K562 (cell line): Measurements from ENCODE around the gene LMF2. TPM values are rescaled to one million over a fixed set of nuclear protein-coding genes. Genes with fewer than 3 reads are reported as not detected.

Source experiments
- ATAC-seq: fragments of 200-7000 bp; cut with Tn5 transposase; 3 replicates; pipeline ENCODE4 v1.9.1; 2020; ENCODE audit warnings: moderate library complexity
- BruUV-seq: library from RNA; stranded (reverse); fragments of 400-500 nt; replicated peaks from 2 replicates; lab custom pipeline; 2021; lab: Mats Ljungman, UMichigan
- CTCF ChIA-PET: fragments of 300-600 bp; formaldehyde crosslinking; extraction: SDS; loops from one replicate; lab custom pipeline; 2021; ENCODE audit warnings: low intra/inter-chr PET ratio; lab: Yijun Ruan, JAX
- POLR2A ChIA-PET: fragments of 300-600, 350-650 bp; sonication (Branson Sonifier 250); formaldehyde crosslinking; extraction: SDS; loops from one replicate; lab custom pipeline; 2021; ENCODE audit warnings: antibody characterized with exemption, inconsistent platforms; lab: Yijun Ruan, JAX
- DNase-seq, 4 experiments: peaks; one replicate each; pipeline versions ENCODE4 v3.0.0 to v3.0.0-alpha.2; 2011 to 2018; ENCODE audit warnings: low spot score in 3 of 4, mixed read lengths in 3 of 4; ENCODE audit errors: extremely low read depth in 1 of 4
- FAIRE-seq: peaks from 2 replicates; lab custom pipeline; 2011; peaks lifted over from hg19 to GRCh38; lab: Jason Lieb, UNC
- H2AFZ ChIP-seq: 2 replicates; pipeline ENCODE4 v1.6.0; 2011; ENCODE audit warnings: low read depth, low read length, control low read depth, inconsistent platforms
- H3K27ac ChIP-seq: fragments of 200-600 bp; 3 replicates; pipeline ENCODE4 v1.8.0; 2011; ENCODE audit warnings: low read depth, mild to moderate bottlenecking, control low read depth, inconsistent platforms, low read length, moderate library complexity, mixed read lengths; ENCODE audit errors: extremely low read depth
- H3K27me3 ChIP-seq, 2 experiments: fragments of 300-600 bp in 1 of 2; 2 replicates in 1 of 2; 3 replicates in 1 of 2; pipeline versions ENCODE4 v1.6.0 to v1.8.0; 2011; ENCODE audit warnings: inconsistent platforms in 2 of 2, low read length in 2 of 2, mild to moderate bottlenecking in 1 of 2, mixed read lengths in 1 of 2, moderate library complexity in 1 of 2; ENCODE audit not compliant: control insufficient read depth in 2 of 2, insufficient read depth in 2 of 2
- H3K36me3 ChIP-seq: fragments of 300-600 bp; 3 replicates; pipeline ENCODE4 v1.8.0; 2011; ENCODE audit warnings: mild to moderate bottlenecking, low read length, inconsistent platforms; ENCODE audit not compliant: control insufficient read depth, insufficient read depth
- H3K4me1 ChIP-seq, 2 experiments: fragments of 200-600 bp in 1 of 2; replicated peaks in 1 of 2; 2 replicates in 1 of 2; 3 replicates in 1 of 2; pipeline versions ENCODE4 v1.5.1 to v1.8.0; 2011; ENCODE audit warnings: inconsistent platforms in 2 of 2, low read length in 2 of 2, mild to moderate bottlenecking in 1 of 2, mixed read lengths in 1 of 2, moderate library complexity in 1 of 2; ENCODE audit not compliant: control insufficient read depth in 2 of 2, insufficient read depth in 2 of 2
- H3K4me2 ChIP-seq: 2 replicates; pipeline ENCODE4 v1.6.1; 2011; ENCODE audit warnings: low read length, control low read depth, inconsistent platforms, mixed read lengths; ENCODE audit not compliant: insufficient read depth
- H3K4me3 ChIP-seq: fragments of 200-600 bp; sonication (generic), shearing (Covaris generic); 2 replicates; pipeline ENCODE4 v1.5.1; 2016; ENCODE audit warnings: control low read depth, inconsistent platforms
- H3K79me2 ChIP-seq: fragments of 200-600 bp; 3 replicates; pipeline ENCODE4 v1.8.0; 2011; ENCODE audit warnings: low read length, inconsistent platforms; ENCODE audit not compliant: control insufficient read depth, insufficient read depth
- H3K9ac ChIP-seq, 2 experiments: 2 replicates each; pipeline versions ENCODE4 v1.6.0 to v1.6.1; 2011; ENCODE audit warnings: low read depth in 2 of 2, low read length in 2 of 2, control low read depth in 1 of 2, inconsistent platforms in 1 of 2, mild to moderate bottlenecking in 1 of 2, mixed read lengths in 1 of 2; ENCODE audit not compliant: insufficient read depth in 1 of 2
- H3K9me1 ChIP-seq: one replicate; pipeline ENCODE4 v1.6.0; 2011; ENCODE audit warnings: inconsistent platforms, mild to moderate bottlenecking, low read length, moderate library complexity; ENCODE audit not compliant: control insufficient read depth, insufficient read depth
- H3K9me3 ChIP-seq: replicated peaks from 2 replicates; pipeline ENCODE4 v1.5.1; 2011; ENCODE audit warnings: low read depth, low read length, inconsistent platforms; ENCODE audit not compliant: control insufficient read depth, insufficient read depth
- H4K20me1 ChIP-seq: replicated peaks from 2 replicates; pipeline ENCODE4 v1.6.1; 2011; ENCODE audit warnings: low read length, inconsistent platforms, mixed read lengths; ENCODE audit not compliant: control insufficient read depth, insufficient read depth
- L3MBTL2 ChIP-seq: fragments of 450-650 bp; IDR thresholded peaks from 2 replicates; pipeline ENCODE4 v1.6.1; 2016; ENCODE audit warnings: mild to moderate bottlenecking, moderate library complexity
- PHF20 ChIP-seq: fragments of 450-650 bp; IDR thresholded peaks from 2 replicates; pipeline ENCODE4 v1.6.1; 2018; ENCODE audit not compliant: partially characterized antibody
- ZBTB8A ChIP-seq: fragments of 450-650 bp; IDR thresholded peaks from 2 replicates; pipeline ENCODE4 v1.6.1; 2018; ENCODE audit warnings: mild to moderate bottlenecking, moderate library complexity; ENCODE audit not compliant: partially characterized antibody
- WGBS: fragments of 100-300 bp; shearing (Covaris generic); methylation state at CpG from one replicate; pipeline ENCODE4 v1.1.6; 2016; ENCODE audit warnings: low coverage, mixed read lengths; ENCODE audit not compliant: insufficient coverage; ENCODE audit errors: missing lambda C conversion rate; 5-methylcytosine and 5-hydroxymethylcytosine counted together
- in situ Hi-C: fragments of 300-500 bp; cut with MboI; formaldehyde crosslinking; loops from 4 replicates; pipeline ENCODE4 v1.15.0; 2018; ENCODE audit warnings: inconsistent platforms, mixed read lengths
- intact Hi-C: fragments of 100-400 bp; cut with micrococcal nuclease; formaldehyde crosslinking; loops from 2 replicates; pipeline ENCODE4 v1.14.2; 2022
- polyA plus RNA-seq, 8 experiments: library from polyadenylated mRNA; depleted of rRNA in 4 of 8; stranded (reverse) in 5 of 8; unstranded in 3 of 8; fragments of >200 nt; fragmentation: Nextera tagmentation in 2 of 8; fragmentation: Illumina TruSeq in 1 of 8; extraction: Ambion mirVana in 2 of 8; extraction: Trizol in 1 of 8; gene quantifications; 2 replicates each; pipeline versions ENCODE4 v1.2.1 to v1.2.3, GENCODE V29; 2011 to 2014; ENCODE audit warnings: inconsistent platforms in 1 of 8, missing spikeins in 1 of 8
- total RNA-seq, 7 experiments: library from RNA; depleted of rRNA in 6 of 7; stranded (reverse); fragments of >200 nt in 6 of 7; fragmentation: Illumina TruSeq in 2 of 7; extraction: Trizol in 2 of 7; gene quantifications; 2 replicates each; pipeline versions ENCODE4 v1.2.1 to v1.2.3, GENCODE V29; 2011 to 2021; ENCODE audit warnings: low replicate concordance in 1 of 7
- TF ChIP-seq, protein P1 (sequence below): fragments of 450-650 bp; IDR thresholded peaks from 2 replicates; pipeline ENCODE4 v1.6.1; 2018; ENCODE audit not compliant: partially characterized antibody
- TF ChIP-seq, protein P2 (sequence below), 2 experiments: IDR thresholded peaks; 2 replicates each; pipeline ENCODE4 v1.6.1; 2011; ENCODE audit warnings: borderline replicate concordance in 1 of 2, control low read depth in 1 of 2, low read depth in 1 of 2, low read length in 1 of 2, mild to moderate bottlenecking in 1 of 2, mixed read lengths in 1 of 2, moderate library complexity in 1 of 2; ENCODE audit not compliant: insufficient read depth in 1 of 2, insufficient read length in 1 of 2, poor library complexity in 1 of 2, severe bottlenecking in 1 of 2; ENCODE audit errors: extremely low read depth in 1 of 2

LMF2 gene
- total and polyA plus RNA-seq, 9 of the 15 experiments (the other 6 are each of a cell fraction or from before 2014, with no cell fraction given), result 0.08 to 37.1 (median 7.6) TPM

DNA sequence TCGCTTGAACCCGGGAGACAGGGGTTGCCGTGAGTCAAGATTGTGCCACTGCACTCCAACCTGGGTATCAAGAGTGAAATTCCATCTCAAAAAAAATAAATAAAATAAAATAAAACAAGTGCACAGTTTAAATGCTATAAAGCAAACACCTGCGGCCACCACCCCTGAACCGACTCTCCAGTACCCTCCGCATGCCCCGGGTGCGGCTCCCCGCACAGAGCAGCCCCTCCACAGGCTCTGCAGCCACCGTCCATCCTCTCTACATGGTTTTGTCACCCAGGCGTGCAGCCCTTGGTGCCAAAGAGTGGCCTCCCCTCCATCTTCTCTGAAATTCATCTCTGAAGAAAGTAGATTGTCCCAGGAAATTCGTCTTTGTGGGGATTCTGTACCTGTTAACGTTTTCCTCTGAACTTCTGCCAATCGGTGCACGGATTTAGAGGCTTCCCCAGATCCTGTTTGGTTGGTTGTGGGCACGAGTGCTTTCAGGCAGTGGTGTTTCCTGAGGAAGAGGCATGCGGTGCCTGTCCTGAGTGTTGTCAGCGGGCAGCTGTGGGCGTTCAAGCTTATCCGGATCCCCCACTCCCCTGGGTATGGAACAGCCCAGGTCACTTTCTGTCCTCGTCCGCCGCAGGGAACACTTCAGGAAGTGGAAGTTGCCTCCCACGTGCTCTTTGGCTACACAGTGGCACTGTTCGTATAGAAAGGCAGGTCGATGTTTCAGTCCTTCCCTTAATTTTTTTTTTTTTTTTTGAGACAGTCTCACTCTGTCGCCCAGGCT is 16.8 kb downstream of the LMF2 start:
- in situ Hi-C loops, result no loop called here
- no peak for FAIRE-seq
- WGBS, result 40% methylated on average over 23 of the region's 27 CpGs
- H3K27ac ChIP-seq, result no peak overlapping the region
- H4K20me1 ChIP-seq, result no peaks in the 10 kb centered on the region
- TF ChIP-seq, protein P1, sequence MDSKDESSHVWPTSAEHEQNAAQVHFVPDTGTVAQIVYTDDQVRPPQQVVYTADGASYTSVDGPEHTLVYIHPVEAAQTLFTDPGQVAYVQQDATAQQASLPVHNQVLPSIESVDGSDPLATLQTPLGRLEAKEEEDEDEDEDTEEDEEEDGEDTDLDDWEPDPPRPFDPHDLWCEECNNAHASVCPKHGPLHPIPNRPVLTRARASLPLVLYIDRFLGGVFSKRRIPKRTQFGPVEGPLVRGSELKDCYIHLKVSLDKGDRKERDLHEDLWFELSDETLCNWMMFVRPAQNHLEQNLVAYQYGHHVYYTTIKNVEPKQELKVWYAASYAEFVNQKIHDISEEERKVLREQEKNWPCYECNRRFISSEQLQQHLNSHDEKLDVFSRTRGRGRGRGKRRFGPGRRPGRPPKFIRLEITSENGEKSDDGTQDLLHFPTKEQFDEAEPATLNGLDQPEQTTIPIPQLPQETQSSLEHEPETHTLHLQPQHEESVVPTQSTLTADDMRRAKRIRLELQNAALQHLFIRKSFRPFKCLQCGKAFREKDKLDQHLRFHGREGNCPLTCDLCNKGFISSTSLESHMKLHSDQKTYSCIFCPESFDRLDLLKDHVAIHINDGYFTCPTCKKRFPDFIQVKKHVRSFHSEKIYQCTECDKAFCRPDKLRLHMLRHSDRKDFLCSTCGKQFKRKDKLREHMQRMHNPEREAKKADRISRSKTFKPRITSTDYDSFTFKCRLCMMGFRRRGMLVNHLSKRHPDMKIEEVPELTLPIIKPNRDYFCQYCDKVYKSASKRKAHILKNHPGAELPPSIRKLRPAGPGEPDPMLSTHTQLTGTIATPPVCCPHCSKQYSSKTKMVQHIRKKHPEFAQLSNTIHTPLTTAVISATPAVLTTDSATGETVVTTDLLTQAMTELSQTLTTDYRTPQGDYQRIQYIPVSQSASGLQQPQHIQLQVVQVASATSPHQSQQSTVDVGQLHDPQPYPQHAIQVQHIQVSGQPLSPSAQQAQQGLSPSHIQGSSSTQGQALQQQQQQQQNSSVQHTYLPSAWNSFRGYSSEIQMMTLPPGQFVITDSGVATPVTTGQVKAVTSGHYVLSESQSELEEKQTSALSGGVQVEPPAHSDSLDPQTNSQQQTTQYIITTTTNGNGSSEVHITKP, result peak; percentile 37
- TF ChIP-seq, protein P2, sequence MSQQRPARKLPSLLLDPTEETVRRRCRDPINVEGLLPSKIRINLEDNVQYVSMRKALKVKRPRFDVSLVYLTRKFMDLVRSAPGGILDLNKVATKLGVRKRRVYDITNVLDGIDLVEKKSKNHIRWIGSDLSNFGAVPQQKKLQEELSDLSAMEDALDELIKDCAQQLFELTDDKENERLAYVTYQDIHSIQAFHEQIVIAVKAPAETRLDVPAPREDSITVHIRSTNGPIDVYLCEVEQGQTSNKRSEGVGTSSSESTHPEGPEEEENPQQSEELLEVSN (IDR thresholded peaks at IDR 0.05; ENCODE audit: borderline replicate concordance in 1 of 2, extremely low read depth in 1 of 2, insufficient read depth in 1 of 2, insufficient read length in 1 of 2, low read depth in 1 of 2, low read length in 1 of 2, poor library complexity in 1 of 2, severe bottlenecking in 1 of 2), result peak in 1 of 2 experiments; percentile 32
- TF ChIP-seq ZBTB8A (no peak), L3MBTL2 (peak; percentile 46; the same call in 1 of the 2 replicates), PHF20 (no peak)
- no peak for DNase-seq
- no peak overlapping the region for H3K4me2 ChIP-seq
- intact Hi-C loops, result no loop called here
- no peaks in the 10 kb centered on the region for H3K79me2 ChIP-seq
- CTCF ChIA-PET, result no interaction called here
- ATAC-seq, result no peak
- H3K9me3 ChIP-seq, result no peaks in the 10 kb centered on the region
- H3K9me1 ChIP-seq, result no peaks in the 10 kb centered on the region
- no peaks in the 10 kb centered on the region for H3K36me3 ChIP-seq
- H2AFZ ChIP-seq, result no peak overlapping the region
- peaks cover 0 to 29% of the 10 kb centered on the region in 2 experiments; a peak in 2 of 5 replicates for H3K4me1 ChIP-seq
- no peak overlapping the region for H3K9ac ChIP-seq
- POLR2A ChIA-PET, result no interaction called here
- H3K4me3 ChIP-seq, result no peak overlapping the region
- H3K27me3 ChIP-seq, result no peaks in the 10 kb centered on the region
- BruUV-seq, result no TSS peak
